ENCODE data around the gene PLXNA2. TPM values are rescaled to one million over a fixed set of nuclear protein-coding genes. Genes with fewer than 3 reads are reported as not detected.
A peak's percentile ranks its signal among the peaks of the same experiment; 100 is the strongest.

PLXNA2 gene
- total and polyA plus RNA-seq, 2 of the 8 experiments (the other 6 are each of a cell fraction or from before 2014, with no cell fraction given), result 0.33 to 1.5 TPM

GRCh38 chr1:208218237-208219097 lies 25.7 kb downstream of the PLXNA2 start:
- DNase-seq (ENCODE audit: low read depth in 1 of 2, low spot score in 2 of 2), result no peak
- Histone ChIP-seq H3K23me2 (ENCODE audit: low read depth, low read length) (peaks cover 6% of the 10 kb centered on the region), H2BK12ac (ENCODE audit: low read depth, low read length) (no peak overlapping the region), H3K56ac (replicated peaks; ENCODE audit: insufficient read length, low read depth, low read length) (no peak overlapping the region), H2AK5ac (ENCODE audit: low read depth, low read length) (no peak overlapping the region), H4K8ac (ENCODE audit: extremely low read depth, insufficient read depth, low read length) (peak overlapping the region; percentile 72), H2BK15ac (ENCODE audit: low read length) (no peak overlapping the region), H2AFZ (ENCODE audit: low read length) (no peak overlapping the region), H3K9ac (replicated peaks in 1 of 4; ENCODE audit: extremely low read depth in 1 of 4, low read depth in 3 of 4, low read length in 3 of 4) (no peak overlapping the region), H3K9me3 (ENCODE audit: insufficient read depth in 2 of 2, low read depth in 1 of 2, low read length in 1 of 2) (no peaks in the 10 kb centered on the region), H3K4me2 (ENCODE audit: insufficient read depth in 1 of 2, low read depth in 2 of 2, low read length in 2 of 2) (no peak overlapping the region), H3K4me3 (ENCODE audit: extremely low read depth in 1 of 4, insufficient read depth in 2 of 4, low read depth in 3 of 4, low read length in 4 of 4) (no peak overlapping the region), H2BK20ac (ENCODE audit: low read length) (no peak overlapping the region), H2BK5ac (ENCODE audit: low read depth, low read length) (no peak overlapping the region), H3K27ac (ENCODE audit: low read depth, low read length) (no peak overlapping the region), H4K5ac (ENCODE audit: insufficient read length, low read depth, low read length) (no peak overlapping the region), H4K91ac (replicated peaks; ENCODE audit: insufficient read length, low read length) (no peak overlapping the region), H3K27me3 (replicated peaks in 1 of 4; ENCODE audit: control insufficient read depth in 3 of 4, extremely low read depth in 1 of 4, insufficient read depth in 3 of 4, low read length in 3 of 4) (no peaks in the 10 kb centered on the region), H2BK120ac (replicated peaks; ENCODE audit: low read depth, low read length) (no peak overlapping the region), H3K4ac (replicated peaks; ENCODE audit: insufficient read length, low read depth, low read length) (no peak overlapping the region), H4K20me1 (replicated peaks in 1 of 2; ENCODE audit: control insufficient read depth in 1 of 2, insufficient read depth in 2 of 2, low read length in 2 of 2) (no peaks in the 10 kb centered on the region), H3K18ac (ENCODE audit: extremely low read depth, low read length) (no peak overlapping the region), H3K36me3 (ENCODE audit: control insufficient read depth in 2 of 4, insufficient read depth in 4 of 4, low read length in 3 of 4) (no peaks in the 10 kb centered on the region), H3K79me1 (ENCODE audit: low read depth, low read length) (no peaks in the 10 kb centered on the region), H3K79me2 (ENCODE audit: control insufficient read depth in 1 of 2, insufficient read depth in 2 of 2, low read length in 2 of 2) (no peaks in the 10 kb centered on the region), H3K23ac (ENCODE audit: insufficient read length) (no peak overlapping the region), H3K4me1 (replicated peaks in 1 of 4; ENCODE audit: control insufficient read depth in 3 of 4, insufficient read depth in 4 of 4, low read length in 3 of 4) (no peaks in the 10 kb centered on the region), H3K14ac (ENCODE audit: insufficient read length) (no peak overlapping the region)
- whole genome bisulfite sequencing, 2 experiments (ENCODE audit: extremely low coverage in 1 of 2, insufficient coverage in 1 of 2, insufficient read length in 1 of 2, insufficient replicate concordance in 2 of 2, low coverage in 1 of 2, low lambda C conversion rate in 2 of 2, missing lambda C conversion rate in 1 of 2), result 87% methylated on average over 12 of the region's 12 CpGs; no CpG with 5 or more reads in 1 of the 2 experiments
- no peak for FAIRE-seq
- POLR2A ChIA-PET (ENCODE audit: partially characterized antibody), result no interaction called here
- CTCF ChIA-PET (ENCODE audit: partially characterized antibody), result interaction anchor here (0.8 to 3.0 kb wide), 7 partner anchors 15 to 197 kb away, joined by 3 to 13 read pairs (median 4); partner anchors contain the start of gene PLXNA2
- TF ChIP-seq BCL11A (IDR thresholded peaks at IDR 0.05; ENCODE audit: low read depth in 2 of 2, low read length in 2 of 2) (no peak), FOSL1 (IDR thresholded peaks at IDR 0.05; ENCODE audit: insufficient read depth, low read depth, low read length) (no peak), TCF12 (IDR thresholded peaks at IDR 0.05; ENCODE audit: low read depth, low read length) (no peak), NRF1 (IDR thresholded peaks at IDR 0.05; ENCODE audit: low read depth, low read length) (no peak), EGR1 (IDR thresholded peaks at IDR 0.05; ENCODE audit: borderline replicate concordance, low read depth, low read length) (no peak), TAF7 (optimal IDR thresholded peaks at IDR 0.05; ENCODE audit: borderline replicate concordance, low read depth, low read length) (no peak), NANOG (IDR thresholded peaks at IDR 0.05; ENCODE audit: insufficient read depth, low read depth, low read length, poor library complexity, severe bottlenecking) (no peak), ZNF274 (IDR thresholded peaks at IDR 0.05; ENCODE audit: borderline replicate concordance, extremely low read depth, low read length) (no peak), CHD2 (IDR thresholded peaks at IDR 0.05; ENCODE audit: low read length) (no peak), USF2 (IDR thresholded peaks at IDR 0.05; ENCODE audit: low read length) (no peak)
